Effector memory CD8-positive, alpha-beta T cell (primary cell): Measurements from ENCODE around the gene UBE2F.
"Not testable (repeated sequence)": the region's sequence is repeated elsewhere in the genome, so short reads cannot be mapped to it uniquely, and the experiment has no call there.

Experiments
- ATAC-seq: fragments of 150-1000 bp; cut with Tn5 transposase; replicated peaks from 2 replicates; pipeline ENCODE4 v1.10.0; 2021; ENCODE audit warnings: mild to moderate bottlenecking, moderate library complexity
- DNase-seq, 3 experiments: peaks; one replicate each; pipeline ENCODE4 v3.0.0; 2021
- H3K27ac Mint-ChIP-seq, 2 donors: one replicate each; pipeline ENCODE4 v1.8.0; 2022; ENCODE audit warnings: mild to moderate bottlenecking in 2 of 2, mixed read lengths in 2 of 2, moderate library complexity in 2 of 2
- H3K27me3 Mint-ChIP-seq, 2 donors: one replicate each; pipeline ENCODE4 v1.8.0; 2022; ENCODE audit warnings: mixed read lengths in 2 of 2
- H3K36me3 Mint-ChIP-seq: one replicate; pipeline ENCODE4 v1.8.0; 2022; ENCODE audit warnings: mild to moderate bottlenecking, moderate library complexity, mixed read lengths; ENCODE audit not compliant: insufficient read depth
- H3K4me1 Mint-ChIP-seq, 2 donors: one replicate each; pipeline ENCODE4 v1.8.0; 2022; ENCODE audit warnings: low read depth in 2 of 2, mixed read lengths in 2 of 2
- H3K4me3 Mint-ChIP-seq, 2 donors: one replicate each; pipeline ENCODE4 v1.8.0; 2022; ENCODE audit warnings: mild to moderate bottlenecking in 2 of 2, mixed read lengths in 2 of 2, moderate library complexity in 2 of 2
- H3K9me3 Mint-ChIP-seq, 2 donors: one replicate each; pipeline ENCODE4 v1.8.0; 2022; ENCODE audit warnings: mixed read lengths in 2 of 2

UBE2F gene

GRCh38 chr2:238039151-238039550, 72.3 kb downstream of the UBE2F start:
- peaks cover 50% of the 10 kb centered on the region for H3K36me3 Mint-ChIP-seq
- H3K4me1 Mint-ChIP-seq: peaks cover 2% of the 10 kb centered on the region in 2 donors
- peak overlapping the region in 1 of 2 donors; percentile 37 for H3K27ac Mint-ChIP-seq
- no peaks in the 10 kb centered on the region for H3K9me3 Mint-ChIP-seq
- no peak for ATAC-seq
- DNase-seq: no peak
- H3K27me3 Mint-ChIP-seq: no peaks in the 10 kb centered on the region
- H3K4me3 Mint-ChIP-seq: no peak overlapping the region

- DNase-seq: no peak
- Mint-ChIP-seq H3K27me3 (no peaks in the 10 kb centered on the region), H3K4me3 (no peak overlapping the region), H3K4me1 (peaks cover 2% of the 10 kb centered on the region in 2 donors), H3K9me3 (no peaks in the 10 kb centered on the region), H3K27ac (no peak overlapping the region), H3K36me3 (peaks cover 46% of the 10 kb centered on the region)
- no peak for ATAC-seq
These were observed 73.2 kb downstream of the UBE2F start for GRCh38 chr2:238039985-238040384.

GRCh38 chr2:238040918-238041317, 74.1 kb downstream of the UBE2F start:
- Mint-ChIP-seq H3K36me3 (peaks cover 43% of the 10 kb centered on the region), H3K27me3 (no peaks in the 10 kb centered on the region), H3K4me1 (peaks cover 2% of the 10 kb centered on the region in 2 donors), H3K4me3 (no peak overlapping the region), H3K9me3 (no peaks in the 10 kb centered on the region), H3K27ac (no peak overlapping the region)
- ATAC-seq (no peak), DNase-seq (no peak)

- Mint-ChIP-seq H3K4me3 (no peak overlapping the region), H3K4me1 (peaks cover 2% of the 10 kb centered on the region in 2 donors), H3K27me3 (no peaks in the 10 kb centered on the region), H3K27ac (no peak overlapping the region), H3K36me3 (peaks cover 32% of the 10 kb centered on the region), H3K9me3 (no peaks in the 10 kb centered on the region)
- ATAC-seq (no peak), DNase-seq (no peak)
These were observed 75.3 kb downstream of the UBE2F start for GRCh38 chr2:238042090-238042489.

- no peak overlapping the region for H3K27ac Mint-ChIP-seq
- H3K4me3 Mint-ChIP-seq: no peak overlapping the region
- peaks cover 0 to 3% of the 10 kb centered on the region in 2 donors for H3K9me3 Mint-ChIP-seq
- peaks cover 0 to 4% of the 10 kb centered on the region in 2 donors for H3K27me3 Mint-ChIP-seq
- peaks cover 26% of the 10 kb centered on the region for H3K36me3 Mint-ChIP-seq
- no peak for ATAC-seq
- DNase-seq: no peak
- H3K4me1 Mint-ChIP-seq: peaks cover 2% of the 10 kb centered on the region in 2 donors
These were observed 76.2 kb downstream of the UBE2F start for GRCh38 chr2:238042849-238043584.

- H3K9me3 Mint-ChIP-seq: peaks cover 0 to 3% of the 10 kb centered on the region in 2 donors
These were observed 77.0 kb downstream of the UBE2F start for GRCh38 chr2:238043851-238044250.

GRCh38 chr2:238045575-238045974, 78.8 kb downstream of the UBE2F start:
- Mint-ChIP-seq H3K27ac (no peak overlapping the region), H3K36me3 (peaks cover 20% of the 10 kb centered on the region), H3K27me3 (peaks cover 0 to 5% of the 10 kb centered on the region in 2 donors), H3K4me3 (peak overlapping the region in 1 of 2 donors; percentile 15), H3K9me3 (peaks cover 0 to 3% of the 10 kb centered on the region in 2 donors), H3K4me1 (peaks cover 0 to 2% of the 10 kb centered on the region in 2 donors)
- ATAC-seq: no peak
- DNase-seq: no peak

More at GRCh38 chr2:238043851-238044250, 77.0 kb downstream of the UBE2F start:
- no peak overlapping the region for H3K4me3 Mint-ChIP-seq
- peaks cover 2% of the 10 kb centered on the region in 2 donors for H3K4me1 Mint-ChIP-seq
- H3K36me3 Mint-ChIP-seq: peaks cover 20% of the 10 kb centered on the region
- DNase-seq: no peak
- H3K27ac Mint-ChIP-seq: no peak overlapping the region
- H3K27me3 Mint-ChIP-seq: peaks cover 0 to 5% of the 10 kb centered on the region in 2 donors
- no peak for ATAC-seq

- H3K36me3 Mint-ChIP-seq: peaks cover 13% of the 10 kb centered on the region
- H3K9me3 Mint-ChIP-seq: peaks cover 0 to 3% of the 10 kb centered on the region in 2 donors
These were observed 80.0 kb downstream of the UBE2F start for GRCh38 chr2:238046725-238047270.

GRCh38 chr2:238053191-238053776, 86.5 kb downstream of the UBE2F start:
- no peak for ATAC-seq
- no peak overlapping the region for H3K27ac Mint-ChIP-seq
- no peak overlapping the region for H3K4me3 Mint-ChIP-seq
- peaks cover 18 to 34% of the 10 kb centered on the region in 2 donors for H3K27me3 Mint-ChIP-seq
- no peaks in the 10 kb centered on the region for H3K36me3 Mint-ChIP-seq
- no peaks in the 10 kb centered on the region for H3K9me3 Mint-ChIP-seq
- DNase-seq: no peak
- H3K4me1 Mint-ChIP-seq: peaks cover 3% of the 10 kb centered on the region in 2 donors

More at GRCh38 chr2:238046725-238047270, 80.0 kb downstream of the UBE2F start:
- H3K4me1 Mint-ChIP-seq: peaks cover 0 to 2% of the 10 kb centered on the region in 2 donors
- no peak for ATAC-seq
- no peak for DNase-seq
- no peak overlapping the region for H3K4me3 Mint-ChIP-seq
- peaks cover 0 to 5% of the 10 kb centered on the region in 2 donors for H3K27me3 Mint-ChIP-seq
- H3K27ac Mint-ChIP-seq: no peak overlapping the region

- peaks cover 18 to 34% of the 10 kb centered on the region in 2 donors for H3K27me3 Mint-ChIP-seq
- H3K4me3 Mint-ChIP-seq: no peak overlapping the region
- ATAC-seq: no peak
- H3K4me1 Mint-ChIP-seq: peaks cover 7 to 8% of the 10 kb centered on the region in 2 donors
- H3K27ac Mint-ChIP-seq: no peak overlapping the region
- H3K36me3 Mint-ChIP-seq: no peaks in the 10 kb centered on the region
- DNase-seq: no peak
- no peaks in the 10 kb centered on the region for H3K9me3 Mint-ChIP-seq
These were observed 89.0 kb downstream of the UBE2F start for GRCh38 chr2:238055841-238056240.

GRCh38 chr2:238057696-238058575, 91.1 kb downstream of the UBE2F start:
- not testable (repeated sequence) for H3K27ac Mint-ChIP-seq, DNase-seq, ATAC-seq, H3K36me3 Mint-ChIP-seq, H3K4me3 Mint-ChIP-seq, H3K9me3 Mint-ChIP-seq
- Mint-ChIP-seq H3K4me1 (peaks cover 18 to 21% of the 10 kb centered on the region in 2 donors), H3K27me3 (peaks cover 18 to 34% of the 10 kb centered on the region in 2 donors)

- Mint-ChIP-seq H3K27ac (no peak overlapping the region), H3K4me1 (peaks cover 22 to 26% of the 10 kb centered on the region in 2 donors)
- no peak for ATAC-seq
These were observed 92.7 kb downstream of the UBE2F start for GRCh38 chr2:238059505-238059904.

GRCh38 chr2:238060096-238060541, 93.3 kb downstream of the UBE2F start:
- no peaks in the 10 kb centered on the region for H3K36me3 Mint-ChIP-seq
- H3K4me3 Mint-ChIP-seq: peak overlapping the region; percentile 81 to 95
- H3K27ac Mint-ChIP-seq: peak overlapping the region; percentile 93 to 96
- peaks cover 22 to 27% of the 10 kb centered on the region in 2 donors for H3K4me1 Mint-ChIP-seq
- peaks cover 11 to 23% of the 10 kb centered on the region in 2 donors for H3K27me3 Mint-ChIP-seq
- ATAC-seq (no peak), DNase-seq (peak in 1 of 3 experiments; percentile 9)
- H3K9me3 Mint-ChIP-seq: no peaks in the 10 kb centered on the region

More at GRCh38 chr2:238059505-238059904, 92.7 kb downstream of the UBE2F start:
- DNase-seq: no peak
- H3K4me3 Mint-ChIP-seq: peak overlapping the region; percentile 81 to 95
- H3K36me3 Mint-ChIP-seq: no peaks in the 10 kb centered on the region
- H3K9me3 Mint-ChIP-seq: no peaks in the 10 kb centered on the region
- peaks cover 11 to 23% of the 10 kb centered on the region in 2 donors for H3K27me3 Mint-ChIP-seq
